HepG2 (cell line): ENCODE measurements around the gene NEK5. TPM values are rescaled to one million over a fixed set of nuclear protein-coding genes. Genes with fewer than 3 reads are reported as not detected.

Experiments
- ARHGAP35 ChIP-seq: sonication (generic); formaldehyde crosslinking; IDR thresholded peaks from 2 replicates; pipeline ENCODE4 v1.9.0; 2022; ENCODE audit warnings: mild to moderate bottlenecking, inconsistent platforms, moderate library complexity, missing genetic modification reagents, borderline replicate concordance
- ARID2 ChIP-seq: sonication (generic); formaldehyde crosslinking; IDR thresholded peaks from 2 replicates; pipeline ENCODE4 v1.8.1; 2022; ENCODE audit warnings: mild to moderate bottlenecking, missing genetic modification reagents, borderline replicate concordance
- DMAP1 ChIP-seq: IDR thresholded peaks from 2 replicates; pipeline ENCODE4 v1.6.1; 2016
- FOXA1 ChIP-seq, 2 experiments: fragments of 450-650 bp in 1 of 2; sonication (generic) in 1 of 2; formaldehyde crosslinking in 1 of 2; IDR thresholded peaks; 2 replicates each; pipeline versions ENCODE4 v1.4.0 to v1.6.1; 2016 to 2020; ENCODE audit warnings: missing genetic modification reagents in 1 of 2
- FOXO1 ChIP-seq: sonication (generic); formaldehyde crosslinking; IDR thresholded peaks from 2 replicates; pipeline ENCODE4 v1.4.0; 2020; ENCODE audit warnings: missing genetic modification reagents
- HDAC2 ChIP-seq: sonication (generic); formaldehyde crosslinking; IDR thresholded peaks from 2 replicates; pipeline ENCODE4 v1.4.0; 2020; ENCODE audit warnings: missing genetic modification reagents
- HNF4A ChIP-seq: sonication (generic); formaldehyde crosslinking; IDR thresholded peaks from 2 replicates; pipeline ENCODE4 v1.4.0; 2020; ENCODE audit warnings: missing genetic modification reagents
- SALL1 ChIP-seq: sonication (generic); formaldehyde crosslinking; IDR thresholded peaks from 2 replicates; pipeline ENCODE4 v1.8.0; 2022; ENCODE audit warnings: mild to moderate bottlenecking, missing genetic modification reagents
- SOX13 ChIP-seq, 3 experiments: fragments of 450-650 bp in 1 of 3; sonication (generic) in 1 of 3; formaldehyde crosslinking in 1 of 3; IDR thresholded peaks in 2 of 3; conservative IDR thresholded peaks in 1 of 3; 2 replicates each; pipeline versions ENCODE4 v1.5.0 to v1.6.1; 2016 to 2020; ENCODE audit warnings: antibody characterized with exemption in 1 of 3, mild to moderate bottlenecking in 1 of 3, missing compliant biosample characterization in 1 of 3, missing genetic modification reagents in 1 of 3, moderate library complexity in 1 of 3
- ZMYM2 ChIP-seq: sonication (generic); formaldehyde crosslinking; IDR thresholded peaks from 2 replicates; pipeline ENCODE4 v1.8.0; 2022; ENCODE audit warnings: mild to moderate bottlenecking, missing genetic modification reagents
- ZMYM4 ChIP-seq: sonication (generic); formaldehyde crosslinking; IDR thresholded peaks from 2 replicates; pipeline ENCODE4 v1.8.1; 2023; ENCODE audit warnings: mild to moderate bottlenecking, missing genetic modification reagents
- ZNF232 ChIP-seq: sonication (generic); formaldehyde crosslinking; IDR thresholded peaks from 2 replicates; pipeline ENCODE4 v1.4.0; 2020; ENCODE audit warnings: missing genetic modification reagents, borderline replicate concordance
- ZNF326 ChIP-seq: sonication (generic); formaldehyde crosslinking; IDR thresholded peaks from 2 replicates; pipeline ENCODE4 v1.4.0; 2020; ENCODE audit warnings: missing genetic modification reagents, borderline replicate concordance
- ZNF782 ChIP-seq: sonication (generic); formaldehyde crosslinking; IDR thresholded peaks from 2 replicates; pipeline ENCODE4 v1.4.0; 2020; ENCODE audit warnings: missing genetic modification reagents, mild to moderate bottlenecking, borderline replicate concordance
- polyA plus RNA-seq, 8 experiments: library from polyadenylated mRNA; depleted of rRNA in 3 of 8; stranded (reverse) in 7 of 8; unstranded in 1 of 8; fragments of >200 nt; fragmentation: Illumina TruSeq in 4 of 8; extraction: Trizol in 4 of 8; gene quantifications; 2 replicates each; pipeline versions ENCODE4 v1.2.1 to v1.2.3, GENCODE V29; 2011 to 2016; ENCODE audit warnings: low read depth in 4 of 8, missing spikeins in 1 of 8, mixed read lengths in 1 of 8; ENCODE audit not compliant: insufficient read depth in 1 of 8
- total RNA-seq, 5 experiments: library from RNA; depleted of rRNA; stranded (reverse); fragments of >200 nt; fragmentation: Illumina TruSeq; extraction: Trizol; gene quantifications; 2 replicates each; pipeline ENCODE4 v1.2.3, GENCODE V29; 2016; ENCODE audit warnings: low read depth in 1 of 5
- TF ChIP-seq, protein P1 (sequence below): IDR thresholded peaks from 2 replicates; pipeline ENCODE4 v1.6.1; 2016
- TF ChIP-seq, protein P2 (sequence below): IDR thresholded peaks from 2 replicates; pipeline ENCODE4 v1.6.1; 2016; ENCODE audit warnings: missing compliant biosample characterization, missing genetic modification reagents, borderline replicate concordance
- TF ChIP-seq, protein P3 (sequence below): sonication (generic); formaldehyde crosslinking; IDR thresholded peaks from 2 replicates; pipeline ENCODE4 v1.4.0; 2020; ENCODE audit warnings: mild to moderate bottlenecking, missing genetic modification reagents
- TF ChIP-seq, protein P4 (sequence below): sonication (generic); formaldehyde crosslinking; IDR thresholded peaks from 2 replicates; pipeline ENCODE4 v1.4.0; 2020; ENCODE audit warnings: low read depth, mild to moderate bottlenecking, missing genetic modification reagents
- TF ChIP-seq, protein P5 (sequence below): IDR thresholded peaks from 2 replicates; pipeline ENCODE4 v1.6.1; 2012; ENCODE audit warnings: low read depth, low read length, improper control_type of control experiment
- TF ChIP-seq, protein P6 (sequence below): IDR thresholded peaks from 2 replicates; pipeline ENCODE4 v1.6.1; 2016; ENCODE audit warnings: low read depth, borderline replicate concordance

Gene NEK5
- total and polyA plus RNA-seq, 2 of the 13 experiments (the other 11 are each of a cell fraction or from before 2014, with no cell fraction given), result 0.12 to 0.22 TPM

DNA sequence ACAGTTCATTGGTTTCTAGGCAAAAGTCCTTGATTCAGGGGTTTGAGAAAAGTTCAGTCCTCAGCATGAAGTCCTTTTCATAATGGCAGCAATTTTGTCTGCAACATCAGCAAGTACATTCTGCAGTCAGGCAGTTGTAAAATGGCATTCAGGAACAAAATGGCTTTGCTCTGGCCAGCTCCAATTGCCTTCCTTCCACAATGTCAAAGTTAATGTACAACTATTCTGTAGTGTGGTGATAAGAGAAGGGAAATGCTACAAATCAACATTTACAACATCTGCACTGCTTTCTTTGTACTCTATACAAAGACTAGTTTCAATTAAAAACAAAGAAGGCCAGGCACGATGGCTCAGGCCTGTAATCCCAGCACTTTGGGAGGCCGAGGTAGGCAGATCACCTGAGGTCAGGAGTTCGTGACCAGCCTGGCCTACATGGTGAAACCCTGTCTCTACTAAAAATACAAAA, 32.3 kb upstream of the NEK5 start (continued):
- TF ChIP-seq, protein P1, sequence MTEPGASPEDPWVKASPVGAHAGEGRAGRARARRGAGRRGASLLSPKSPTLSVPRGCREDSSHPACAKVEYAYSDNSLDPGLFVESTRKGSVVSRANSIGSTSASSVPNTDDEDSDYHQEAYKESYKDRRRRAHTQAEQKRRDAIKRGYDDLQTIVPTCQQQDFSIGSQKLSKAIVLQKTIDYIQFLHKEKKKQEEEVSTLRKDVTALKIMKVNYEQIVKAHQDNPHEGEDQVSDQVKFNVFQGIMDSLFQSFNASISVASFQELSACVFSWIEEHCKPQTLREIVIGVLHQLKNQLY (CRISPR knock-in tag), result no peak
- TF ChIP-seq HNF4A (peak; percentile 55), ZNF326 (CRISPR knock-in tag) (no peak), SALL1 (CRISPR knock-in tag) (peak; percentile 32; the same call in 1 of the 2 replicates), ZNF232 (no peak), DMAP1 (CRISPR knock-in tag) (peak; percentile 49; the same call in 1 of the 2 replicates), ARID2 (no peak), ZMYM2 (CRISPR knock-in tag) (peak; percentile 83), ARHGAP35 (CRISPR knock-in tag) (no peak), SOX13 (IDR thresholded peaks at IDR 0.05) (peak; percentile 65; the same call in 1 of the 2 replicates), SOX13 (CRISPR knock-in tag; conservative IDR thresholded peaks at IDR 0.05 in 1 of 2, IDR thresholded peaks at IDR 0.05 in 1 of 2) (peak in 1 of 2 experiments; percentile 95; a peak in 2 of 4 replicates), ZNF782 (no peak), HDAC2 (peak; percentile 62; the same call in 1 of the 2 replicates), ZMYM4 (CRISPR knock-in tag) (0 out of 2 replicates have a peak, but pooled peaks have one; percentile 24), FOXA1 (IDR thresholded peaks at IDR 0.05) (no peak), FOXA1 (CRISPR knock-in tag; IDR thresholded peaks at IDR 0.05) (peak; percentile 43; the same call in 1 of the 2 replicates), FOXO1 (CRISPR knock-in tag) (peak; percentile 24; the same call in 1 of the 2 replicates)
- TF ChIP-seq, protein P2, sequence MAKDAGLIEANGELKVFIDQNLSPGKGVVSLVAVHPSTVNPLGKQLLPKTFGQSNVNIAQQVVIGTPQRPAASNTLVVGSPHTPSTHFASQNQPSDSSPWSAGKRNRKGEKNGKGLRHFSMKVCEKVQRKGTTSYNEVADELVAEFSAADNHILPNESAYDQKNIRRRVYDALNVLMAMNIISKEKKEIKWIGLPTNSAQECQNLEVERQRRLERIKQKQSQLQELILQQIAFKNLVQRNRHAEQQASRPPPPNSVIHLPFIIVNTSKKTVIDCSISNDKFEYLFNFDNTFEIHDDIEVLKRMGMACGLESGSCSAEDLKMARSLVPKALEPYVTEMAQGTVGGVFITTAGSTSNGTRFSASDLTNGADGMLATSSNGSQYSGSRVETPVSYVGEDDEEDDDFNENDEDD (CRISPR knock-in tag), result peak; percentile 39; the same call in 1 of the 2 replicates
- TF ChIP-seq, protein P3, sequence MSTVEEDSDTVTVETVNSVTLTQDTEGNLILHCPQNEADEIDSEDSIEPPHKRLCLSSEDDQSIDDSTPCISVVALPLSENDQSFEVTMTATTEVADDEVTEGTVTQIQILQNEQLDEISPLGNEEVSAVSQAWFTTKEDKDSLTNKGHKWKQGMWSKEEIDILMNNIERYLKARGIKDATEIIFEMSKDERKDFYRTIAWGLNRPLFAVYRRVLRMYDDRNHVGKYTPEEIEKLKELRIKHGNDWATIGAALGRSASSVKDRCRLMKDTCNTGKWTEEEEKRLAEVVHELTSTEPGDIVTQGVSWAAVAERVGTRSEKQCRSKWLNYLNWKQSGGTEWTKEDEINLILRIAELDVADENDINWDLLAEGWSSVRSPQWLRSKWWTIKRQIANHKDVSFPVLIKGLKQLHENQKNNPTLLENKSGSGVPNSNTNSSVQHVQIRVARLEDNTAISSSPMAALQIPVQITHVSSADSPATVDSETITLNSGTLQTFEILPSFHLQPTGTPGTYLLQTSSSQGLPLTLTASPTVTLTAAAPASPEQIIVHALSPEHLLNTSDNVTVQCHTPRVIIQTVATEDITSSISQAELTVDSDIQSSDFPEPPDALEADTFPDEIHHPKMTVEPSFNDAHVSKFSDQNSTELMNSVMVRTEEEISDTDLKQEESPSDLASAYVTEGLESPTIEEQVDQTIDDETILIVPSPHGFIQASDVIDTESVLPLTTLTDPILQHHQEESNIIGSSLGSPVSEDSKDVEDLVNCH (CRISPR knock-in tag), result 0 out of 2 replicates have a peak, but pooled peaks have one; percentile 32
- TF ChIP-seq, protein P4, sequence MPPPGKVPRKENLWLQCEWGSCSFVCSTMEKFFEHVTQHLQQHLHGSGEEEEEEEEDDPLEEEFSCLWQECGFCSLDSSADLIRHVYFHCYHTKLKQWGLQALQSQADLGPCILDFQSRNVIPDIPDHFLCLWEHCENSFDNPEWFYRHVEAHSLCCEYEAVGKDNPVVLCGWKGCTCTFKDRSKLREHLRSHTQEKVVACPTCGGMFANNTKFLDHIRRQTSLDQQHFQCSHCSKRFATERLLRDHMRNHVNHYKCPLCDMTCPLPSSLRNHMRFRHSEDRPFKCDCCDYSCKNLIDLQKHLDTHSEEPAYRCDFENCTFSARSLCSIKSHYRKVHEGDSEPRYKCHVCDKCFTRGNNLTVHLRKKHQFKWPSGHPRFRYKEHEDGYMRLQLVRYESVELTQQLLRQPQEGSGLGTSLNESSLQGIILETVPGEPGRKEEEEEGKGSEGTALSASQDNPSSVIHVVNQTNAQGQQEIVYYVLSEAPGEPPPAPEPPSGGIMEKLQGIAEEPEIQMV (CRISPR knock-in tag), result no peak
- TF ChIP-seq, protein P5, sequence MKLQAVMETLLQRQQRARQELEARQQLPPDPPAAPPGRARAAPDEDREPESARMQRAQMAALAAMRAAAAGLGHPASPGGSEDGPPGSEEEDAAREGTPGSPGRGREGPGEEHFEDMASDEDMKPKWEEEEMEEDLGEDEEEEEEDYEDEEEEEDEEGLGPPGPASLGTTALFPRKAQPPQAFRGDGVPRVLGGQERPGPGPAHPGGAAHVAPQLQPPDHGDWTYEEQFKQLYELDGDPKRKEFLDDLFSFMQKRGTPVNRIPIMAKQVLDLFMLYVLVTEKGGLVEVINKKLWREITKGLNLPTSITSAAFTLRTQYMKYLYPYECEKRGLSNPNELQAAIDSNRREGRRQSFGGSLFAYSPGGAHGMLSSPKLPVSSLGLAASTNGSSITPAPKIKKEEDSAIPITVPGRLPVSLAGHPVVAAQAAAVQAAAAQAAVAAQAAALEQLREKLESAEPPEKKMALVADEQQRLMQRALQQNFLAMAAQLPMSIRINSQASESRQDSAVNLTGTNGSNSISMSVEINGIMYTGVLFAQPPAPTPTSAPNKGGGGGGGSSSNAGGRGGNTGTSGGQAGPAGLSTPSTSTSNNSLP, result peak; percentile 22; the same call in 1 of the 2 replicates
- TF ChIP-seq, protein P6, sequence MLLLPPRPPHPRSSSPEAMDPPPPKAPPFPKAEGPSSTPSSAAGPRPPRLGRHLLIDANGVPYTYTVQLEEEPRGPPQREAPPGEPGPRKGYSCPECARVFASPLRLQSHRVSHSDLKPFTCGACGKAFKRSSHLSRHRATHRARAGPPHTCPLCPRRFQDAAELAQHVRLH (CRISPR knock-in tag), result peak; percentile 47; the same call in 1 of the 2 replicates
